GM12864 (cell line): ENCODE data around the gene GSE1.
A peak's percentile ranks its signal among the peaks of the same experiment; 100 is the strongest.

ENCODE experiments used
- DNase-seq: peaks from one replicate; pipeline ENCODE4 v3.0.0-alpha.2; 2011; ENCODE audit warnings: low read depth
- H3K4me3 ChIP-seq: 2 replicates; pipeline ENCODE4 v1.5.1; 2011; ENCODE audit warnings: mild to moderate bottlenecking, low read depth, low read length, control low read depth
- TF ChIP-seq, protein P1 (sequence below): IDR thresholded peaks from 2 replicates; pipeline ENCODE4 v1.5.1; 2011; ENCODE audit warnings: low read depth, mild to moderate bottlenecking, moderate library complexity, low read length, control low read depth, inconsistent platforms; ENCODE audit errors: missing control alignments

The GSE1 gene

DNA sequence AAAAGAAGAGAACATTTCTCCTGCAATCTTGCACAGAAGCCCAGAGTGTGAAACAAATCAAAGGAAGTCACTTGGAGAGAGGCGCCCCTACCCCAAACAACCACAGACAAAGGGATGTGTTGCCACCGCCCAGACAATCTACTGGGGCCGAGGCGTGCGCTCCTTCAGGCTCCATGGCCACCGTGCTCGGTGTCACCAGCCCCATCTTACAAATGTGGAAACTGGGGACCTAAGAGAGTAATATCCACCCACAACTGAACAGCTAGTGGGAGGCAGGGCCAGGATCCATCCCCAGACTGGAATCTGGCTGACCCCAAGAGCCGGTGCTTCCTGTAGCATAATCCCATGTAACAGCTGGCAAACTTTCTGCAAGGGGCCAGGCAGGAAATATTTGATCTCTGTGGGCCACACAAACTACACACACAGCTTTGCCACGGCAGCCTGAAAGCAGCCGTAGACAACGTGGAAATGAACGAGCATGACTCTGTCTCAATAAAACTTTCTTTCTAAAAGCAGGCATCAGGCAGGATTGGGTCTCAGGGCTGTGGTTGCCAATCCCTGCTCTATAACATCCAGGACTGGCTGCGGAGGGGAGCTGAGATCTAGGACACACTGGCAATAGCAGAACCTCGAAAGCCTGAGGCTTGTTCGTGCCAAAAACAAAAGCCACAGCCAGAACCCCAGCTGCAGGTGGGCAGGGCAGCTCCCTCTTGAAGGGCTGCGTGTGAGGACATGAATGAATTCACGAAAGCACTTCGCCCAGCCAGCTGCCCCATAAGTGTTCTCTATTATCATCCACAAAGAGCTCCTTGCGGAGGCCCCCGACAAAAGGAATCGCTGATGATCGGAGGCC is 102.3 kb downstream of the GSE1 start:
- DNase-seq: no peak
- TF ChIP-seq, protein P1, sequence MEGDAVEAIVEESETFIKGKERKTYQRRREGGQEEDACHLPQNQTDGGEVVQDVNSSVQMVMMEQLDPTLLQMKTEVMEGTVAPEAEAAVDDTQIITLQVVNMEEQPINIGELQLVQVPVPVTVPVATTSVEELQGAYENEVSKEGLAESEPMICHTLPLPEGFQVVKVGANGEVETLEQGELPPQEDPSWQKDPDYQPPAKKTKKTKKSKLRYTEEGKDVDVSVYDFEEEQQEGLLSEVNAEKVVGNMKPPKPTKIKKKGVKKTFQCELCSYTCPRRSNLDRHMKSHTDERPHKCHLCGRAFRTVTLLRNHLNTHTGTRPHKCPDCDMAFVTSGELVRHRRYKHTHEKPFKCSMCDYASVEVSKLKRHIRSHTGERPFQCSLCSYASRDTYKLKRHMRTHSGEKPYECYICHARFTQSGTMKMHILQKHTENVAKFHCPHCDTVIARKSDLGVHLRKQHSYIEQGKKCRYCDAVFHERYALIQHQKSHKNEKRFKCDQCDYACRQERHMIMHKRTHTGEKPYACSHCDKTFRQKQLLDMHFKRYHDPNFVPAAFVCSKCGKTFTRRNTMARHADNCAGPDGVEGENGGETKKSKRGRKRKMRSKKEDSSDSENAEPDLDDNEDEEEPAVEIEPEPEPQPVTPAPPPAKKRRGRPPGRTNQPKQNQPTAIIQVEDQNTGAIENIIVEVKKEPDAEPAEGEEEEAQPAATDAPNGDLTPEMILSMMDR: no peak
- H3K4me3 ChIP-seq: no peak overlapping the region

DNA sequence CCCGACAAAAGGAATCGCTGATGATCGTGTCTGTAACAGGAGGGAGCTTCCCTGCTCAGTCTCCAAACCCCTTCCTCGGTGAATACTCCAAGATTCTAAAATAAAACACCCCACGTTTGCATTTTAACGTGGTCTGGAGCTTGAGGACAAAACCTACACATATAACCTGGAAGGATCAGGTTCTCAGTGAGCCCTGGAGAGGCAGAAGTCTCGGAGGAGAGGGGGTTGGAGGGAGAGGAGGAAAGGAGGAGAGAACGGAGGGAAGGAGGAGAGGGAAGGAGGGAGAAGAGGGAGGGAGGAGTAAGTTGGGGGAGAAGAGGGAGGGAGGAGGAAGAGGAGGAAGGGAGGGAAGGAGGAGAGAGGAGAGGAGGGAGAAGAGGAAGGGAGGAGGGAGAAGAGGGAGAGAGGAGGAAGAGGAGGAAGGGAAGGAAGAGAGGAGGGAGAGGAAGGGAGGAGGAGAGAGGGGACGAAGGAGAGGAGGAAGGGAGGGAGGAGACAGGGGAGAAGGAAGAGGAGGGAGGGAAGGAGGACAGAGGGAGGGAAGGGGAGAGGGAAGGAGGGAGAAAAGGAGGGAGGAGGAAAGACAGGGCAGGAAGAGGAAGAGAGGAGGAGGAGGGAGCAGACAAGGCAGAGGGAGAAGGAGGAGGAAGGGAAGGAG is 103.0 kb downstream of the GSE1 start:
- no peak overlapping the region for H3K4me3 ChIP-seq
- DNase-seq: no peak
- TF ChIP-seq, protein P1: no peak

DNA sequence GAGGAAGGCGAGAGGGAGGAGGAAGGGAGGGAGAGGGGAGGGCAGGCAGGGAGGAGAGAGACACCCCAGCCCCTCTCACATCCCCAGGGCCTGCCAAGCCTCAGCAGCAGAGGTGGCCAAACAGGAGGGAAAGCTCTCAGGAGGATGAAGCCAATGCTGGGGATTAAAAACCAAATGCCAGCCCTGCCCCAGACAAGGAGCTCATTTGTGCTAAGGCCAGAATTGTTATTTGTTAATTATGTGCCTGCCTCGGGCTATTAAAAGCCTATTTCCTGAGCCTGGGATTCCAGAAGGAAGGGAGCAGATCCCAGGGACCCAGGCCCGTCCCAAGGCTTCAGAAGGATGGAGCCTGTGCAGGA is 103.5 kb downstream of the GSE1 start:
- no peak for DNase-seq
- TF ChIP-seq, protein P1: no peak
- H3K4me3 ChIP-seq: no peak overlapping the region

DNA sequence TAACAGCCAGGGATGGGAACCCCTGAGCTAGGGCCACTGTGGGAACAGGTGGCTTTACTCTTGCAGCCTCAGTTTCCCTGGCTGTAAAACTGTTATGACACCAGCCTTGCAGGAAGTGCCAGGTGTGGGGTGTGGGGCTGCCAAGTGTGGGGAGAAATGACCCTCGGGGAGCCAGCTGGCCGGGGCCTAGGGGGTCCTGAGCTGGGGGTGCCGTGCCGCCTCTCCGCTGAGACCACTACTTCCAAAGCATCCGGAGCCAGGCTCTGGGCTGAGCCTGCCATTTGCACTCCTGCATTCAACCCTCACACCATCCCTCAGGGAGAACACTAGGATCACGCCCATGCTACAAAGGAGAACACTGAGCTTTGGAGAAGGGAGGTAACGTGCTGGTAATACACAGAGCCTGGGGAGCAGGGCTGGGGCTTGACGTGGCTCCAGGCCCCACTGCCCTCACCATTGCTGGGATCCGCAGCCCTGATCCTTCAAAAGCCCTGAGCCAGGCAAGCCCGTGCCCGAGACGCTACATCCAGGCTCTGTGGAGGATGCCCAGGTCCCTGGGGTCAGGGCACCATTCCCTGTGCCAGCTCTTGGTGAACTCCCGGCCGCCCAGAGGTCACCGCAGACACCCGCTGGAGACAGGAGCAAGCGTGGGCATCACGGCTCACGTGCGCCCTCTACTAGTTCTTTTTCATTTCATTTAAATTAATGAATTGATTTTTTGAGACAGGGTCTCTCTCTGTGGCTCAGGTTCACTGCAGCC is 104.5 kb downstream of the GSE1 start:
- no peak overlapping the region for H3K4me3 ChIP-seq
- TF ChIP-seq, protein P1: peak; percentile 67
- DNase-seq: peak; percentile 22

DNA sequence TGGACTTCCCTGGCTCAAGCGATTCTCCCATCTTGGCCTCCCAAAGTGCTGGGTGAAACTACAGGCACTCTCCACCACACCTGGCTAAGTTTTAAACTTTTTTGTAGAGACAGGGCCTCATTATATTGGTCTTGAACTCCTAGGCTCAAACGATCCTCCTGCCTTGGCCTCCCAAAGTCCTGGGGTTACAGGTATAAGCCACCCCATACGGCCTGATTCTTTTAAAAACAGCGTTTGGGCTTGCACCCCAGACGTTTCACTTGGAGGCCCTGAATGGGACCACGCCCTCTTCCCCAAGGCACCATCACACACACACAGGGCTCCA is 105.0 kb downstream of the GSE1 start:
- TF ChIP-seq, protein P1: no peak
- H3K4me3 ChIP-seq: no peak overlapping the region
- no peak for DNase-seq

DNA sequence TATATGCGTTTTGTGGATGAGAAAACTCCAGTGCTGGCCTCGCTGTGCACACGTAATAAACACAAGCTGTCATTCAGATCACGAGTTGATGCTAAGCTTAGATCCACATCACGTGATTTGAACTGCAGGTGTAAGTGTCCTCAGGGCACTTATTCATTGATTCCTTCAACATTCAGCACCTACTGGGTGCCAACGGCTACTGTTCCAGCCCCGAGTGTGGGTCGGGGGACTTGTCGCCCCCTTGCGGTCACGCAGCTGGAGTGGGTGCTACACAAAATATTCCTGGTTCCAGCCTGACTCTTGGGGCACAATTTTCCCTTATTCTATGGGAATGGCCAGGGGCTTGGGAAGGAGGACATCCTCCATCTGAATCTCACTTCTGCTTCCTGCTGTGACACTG is 105.6 kb downstream of the GSE1 start:
- H3K4me3 ChIP-seq: no peak overlapping the region
- no peak for DNase-seq
- TF ChIP-seq, protein P1: peak; percentile 72
